Vagina (tissue), 2 donors: ENCODE measurements around the gene AP3M1. TPM values are rescaled to one million over a fixed set of nuclear protein-coding genes. Genes with fewer than 3 reads are reported as not detected.

Experiments used
- DNase-seq, 2 donors: peaks; one replicate each; pipeline ENCODE4 v3.0.0-alpha.2; 2017; ENCODE audit errors: extremely low spot score in 2 of 2
- H3K27ac ChIP-seq: fragments of 200-600 bp; sonication (generic); one replicate; pipeline ENCODE4 v1.5.1; 2019
- H3K27me3 ChIP-seq: fragments of 200-600 bp; sonication (generic); one replicate; pipeline ENCODE4 v1.5.1; 2019
- H3K36me3 ChIP-seq, 2 donors: fragments of 200-600 bp; sonication (generic); one replicate each; pipeline ENCODE4 v1.5.1; 2017 to 2019
- H3K4me1 ChIP-seq: fragments of 200-600 bp; sonication (generic); one replicate; pipeline ENCODE4 v1.5.1; 2019
- H3K4me3 ChIP-seq, 2 donors: fragments of 200-600 bp; sonication (generic); 1 replicate in 1 of 2; 2 replicates in 1 of 2; pipeline ENCODE4 v1.5.1; 2016 to 2019
- H3K9me3 ChIP-seq: fragments of 200-600 bp; sonication (generic); one replicate; pipeline ENCODE4 v1.5.1; 2019
- POLR2A ChIP-seq, 2 donors: fragments of 450-650 bp; IDR thresholded peaks; one replicate each; pipeline ENCODE4 v1.6.1; 2017; ENCODE audit warnings: antibody characterized with exemption in 2 of 2, mild to moderate bottlenecking in 2 of 2, moderate library complexity in 2 of 2
- POLR2AphosphoS5 ChIP-seq, 2 donors: sonication (generic); formaldehyde crosslinking; IDR thresholded peaks; one replicate each; pipeline ENCODE4 v1.9.0; 2017; ENCODE audit warnings: antibody characterized with exemption in 2 of 2, mild to moderate bottlenecking in 2 of 2, low read depth in 1 of 2; ENCODE audit not compliant: insufficient read depth in 1 of 2
- intact Hi-C: fragments of 100-400 bp; cut with DNase I; formaldehyde crosslinking; loops from one replicate; pipeline ENCODE4 v1.15.1; 2023
- total RNA-seq: library from RNA; depleted of rRNA; stranded (reverse); fragments of >200 nt; gene quantifications from one replicate; pipeline ENCODE4 v1.2.3, GENCODE V29; 2016
- TF ChIP-seq, protein P1 (sequence below), 3 experiments: fragments of 450-650 bp in 2 of 3; fragments of 200-600 bp in 1 of 3; sonication (generic) in 1 of 3; IDR thresholded peaks; one replicate each; pipeline ENCODE4 v1.5.1; 2017 to 2019; ENCODE audit warnings: antibody characterized with exemption in 3 of 3, mild to moderate bottlenecking in 2 of 3, moderate library complexity in 2 of 3

AP3M1 gene
- total RNA-seq, 1 donor from 2014 or later, result 19.6 TPM

DNA sequence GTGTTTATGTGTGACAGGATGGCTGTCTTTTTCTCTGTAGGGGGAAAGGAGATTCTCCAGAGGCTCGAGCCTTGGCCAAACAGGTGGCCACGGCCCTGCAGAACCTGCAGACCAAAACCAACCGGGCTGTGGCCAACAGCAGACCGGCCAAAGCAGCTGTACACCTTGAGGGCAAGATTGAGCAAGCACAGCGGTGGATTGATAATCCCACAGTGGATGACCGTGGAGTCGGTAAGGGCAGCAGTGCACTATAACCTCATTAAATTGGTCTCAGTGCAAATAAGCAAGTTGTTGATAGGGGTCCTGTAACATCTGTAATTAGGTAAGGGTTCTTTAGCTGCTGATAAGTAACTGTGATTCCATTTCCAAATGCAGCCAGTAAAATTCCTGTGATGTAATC, 56.4 kb downstream of the AP3M1 start:
- TF ChIP-seq, protein P1, sequence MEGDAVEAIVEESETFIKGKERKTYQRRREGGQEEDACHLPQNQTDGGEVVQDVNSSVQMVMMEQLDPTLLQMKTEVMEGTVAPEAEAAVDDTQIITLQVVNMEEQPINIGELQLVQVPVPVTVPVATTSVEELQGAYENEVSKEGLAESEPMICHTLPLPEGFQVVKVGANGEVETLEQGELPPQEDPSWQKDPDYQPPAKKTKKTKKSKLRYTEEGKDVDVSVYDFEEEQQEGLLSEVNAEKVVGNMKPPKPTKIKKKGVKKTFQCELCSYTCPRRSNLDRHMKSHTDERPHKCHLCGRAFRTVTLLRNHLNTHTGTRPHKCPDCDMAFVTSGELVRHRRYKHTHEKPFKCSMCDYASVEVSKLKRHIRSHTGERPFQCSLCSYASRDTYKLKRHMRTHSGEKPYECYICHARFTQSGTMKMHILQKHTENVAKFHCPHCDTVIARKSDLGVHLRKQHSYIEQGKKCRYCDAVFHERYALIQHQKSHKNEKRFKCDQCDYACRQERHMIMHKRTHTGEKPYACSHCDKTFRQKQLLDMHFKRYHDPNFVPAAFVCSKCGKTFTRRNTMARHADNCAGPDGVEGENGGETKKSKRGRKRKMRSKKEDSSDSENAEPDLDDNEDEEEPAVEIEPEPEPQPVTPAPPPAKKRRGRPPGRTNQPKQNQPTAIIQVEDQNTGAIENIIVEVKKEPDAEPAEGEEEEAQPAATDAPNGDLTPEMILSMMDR (IDR thresholded peaks at IDR 0.05), result no peak
- TF ChIP-seq POLR2A (IDR thresholded peaks at IDR 0.05) (no peak), POLR2AphosphoS5 (IDR thresholded peaks at IDR 0.05; ENCODE audit: insufficient read depth in 1 of 2, low read depth in 1 of 2) (no peak)
- H3K27me3 ChIP-seq, result no peaks in the 10 kb centered on the region
- H3K9me3 ChIP-seq, result no peaks in the 10 kb centered on the region
- peaks cover 0 to 94% of the 10 kb centered on the region in 2 donors for H3K36me3 ChIP-seq
- H3K4me3 ChIP-seq, result no peak overlapping the region
- no peak overlapping the region for H3K27ac ChIP-seq
- H3K4me1 ChIP-seq, result no peaks in the 10 kb centered on the region
- DNase-seq, result no peak
- intact Hi-C loops, result no loop called here

DNA sequence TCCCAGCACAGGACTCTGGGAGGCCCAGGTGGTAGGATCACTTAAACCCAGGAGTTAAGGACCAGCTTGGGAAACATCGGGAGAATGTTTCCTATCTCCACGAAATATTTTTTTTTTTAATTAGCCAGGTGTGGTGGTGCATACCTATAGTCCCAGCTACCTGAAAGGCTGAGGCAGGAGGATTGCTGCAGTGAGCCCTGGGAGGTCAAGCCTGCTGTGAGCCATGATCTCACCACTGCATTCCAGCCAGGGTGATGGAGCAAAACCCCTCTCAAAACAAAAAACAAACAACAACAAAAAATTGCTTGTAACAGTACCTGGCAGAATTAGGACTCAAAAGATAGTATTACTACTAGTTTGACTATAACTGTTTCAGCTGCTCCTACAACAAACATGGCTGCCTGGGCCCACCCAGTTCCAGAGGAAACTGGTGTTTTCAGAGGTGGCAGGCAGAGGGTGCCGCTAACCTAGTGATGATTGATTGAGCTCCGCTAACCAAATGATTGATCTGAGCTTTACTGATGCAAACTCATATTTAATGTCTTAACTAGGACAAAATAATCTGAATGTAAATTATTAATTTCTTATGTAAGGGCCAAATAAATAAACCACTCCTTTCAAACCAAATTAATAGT, 57.0 kb downstream of the AP3M1 start:
- intact Hi-C loops, result no loop called here
- no peak for DNase-seq
- Histone ChIP-seq H3K4me1 (peaks cover 3% of the 10 kb centered on the region), H3K27me3 (no peaks in the 10 kb centered on the region), H3K4me3 (no peak overlapping the region), H3K9me3 (no peaks in the 10 kb centered on the region), H3K36me3 (peaks cover 0 to 95% of the 10 kb centered on the region in 2 donors), H3K27ac (no peak overlapping the region)
- no peak for TF ChIP-seq POLR2A (IDR thresholded peaks at IDR 0.05)
- TF ChIP-seq, protein P1 (IDR thresholded peaks at IDR 0.05), result no peak
- no peak for TF ChIP-seq POLR2AphosphoS5 (IDR thresholded peaks at IDR 0.05; ENCODE audit: insufficient read depth in 1 of 2, low read depth in 1 of 2)

DNA sequence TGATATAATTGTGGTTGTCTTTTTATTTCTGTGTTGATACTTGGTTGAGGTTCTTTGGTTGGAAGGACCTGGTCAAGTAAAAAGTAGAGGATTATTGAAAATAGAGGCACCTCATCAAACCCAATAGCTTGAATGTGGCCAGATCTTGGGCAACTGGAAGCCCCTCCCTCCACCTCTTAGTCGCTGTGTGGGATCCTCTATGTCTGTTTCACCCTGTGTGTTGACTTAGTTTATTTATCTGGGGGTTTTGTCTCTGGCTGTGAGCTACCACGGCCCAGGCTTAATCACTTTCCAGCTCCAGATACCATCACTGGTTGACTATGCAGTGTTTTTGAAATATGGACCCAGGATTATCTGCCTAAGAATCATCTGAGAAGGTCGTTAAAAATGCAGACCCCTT, 58.3 kb downstream of the AP3M1 start:
- Histone ChIP-seq H3K4me1 (peaks cover 8% of the 10 kb centered on the region), H3K4me3 (no peak overlapping the region), H3K9me3 (no peaks in the 10 kb centered on the region), H3K27me3 (no peaks in the 10 kb centered on the region), H3K27ac (no peak overlapping the region), H3K36me3 (peaks cover 0 to 85% of the 10 kb centered on the region in 2 donors)
- TF ChIP-seq POLR2A (IDR thresholded peaks at IDR 0.05), result no peak
- TF ChIP-seq, protein P1 (IDR thresholded peaks at IDR 0.05), result no peak
- TF ChIP-seq POLR2AphosphoS5 (IDR thresholded peaks at IDR 0.05; ENCODE audit: insufficient read depth in 1 of 2, low read depth in 1 of 2), result no peak
- no peak for DNase-seq
- intact Hi-C loops, result no loop called here

DNA sequence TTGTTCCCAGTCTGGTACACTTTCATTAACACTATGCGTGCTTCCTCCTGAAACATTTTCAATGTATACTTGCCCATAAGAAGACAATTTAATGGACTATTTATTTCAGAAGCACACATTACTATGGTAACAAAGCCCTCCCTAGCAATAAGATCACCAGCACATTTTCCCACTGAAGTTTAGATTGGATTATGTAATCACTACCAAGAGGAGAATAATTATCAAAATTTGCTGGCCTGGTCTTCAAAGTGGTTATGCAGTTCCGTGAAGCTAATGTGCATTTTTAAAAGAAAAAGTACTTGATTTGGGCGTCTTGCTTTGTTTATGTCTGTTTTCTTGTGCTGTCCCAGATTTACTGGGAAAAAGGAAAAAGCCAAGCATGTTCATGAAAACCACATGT, 61.9 kb downstream of the AP3M1 start:
- Histone ChIP-seq H3K9me3 (no peaks in the 10 kb centered on the region), H3K36me3 (peaks cover 0 to 64% of the 10 kb centered on the region in 2 donors), H3K4me3 (no peak overlapping the region), H3K4me1 (peaks cover 8% of the 10 kb centered on the region), H3K27me3 (no peaks in the 10 kb centered on the region), H3K27ac (no peak overlapping the region)
- intact Hi-C loops, result no loop called here
- TF ChIP-seq POLR2A (IDR thresholded peaks at IDR 0.05) (no peak), POLR2AphosphoS5 (IDR thresholded peaks at IDR 0.05; ENCODE audit: insufficient read depth in 1 of 2, low read depth in 1 of 2) (no peak)
- TF ChIP-seq, protein P1 (IDR thresholded peaks at IDR 0.05), result no peak
- no peak for DNase-seq

DNA sequence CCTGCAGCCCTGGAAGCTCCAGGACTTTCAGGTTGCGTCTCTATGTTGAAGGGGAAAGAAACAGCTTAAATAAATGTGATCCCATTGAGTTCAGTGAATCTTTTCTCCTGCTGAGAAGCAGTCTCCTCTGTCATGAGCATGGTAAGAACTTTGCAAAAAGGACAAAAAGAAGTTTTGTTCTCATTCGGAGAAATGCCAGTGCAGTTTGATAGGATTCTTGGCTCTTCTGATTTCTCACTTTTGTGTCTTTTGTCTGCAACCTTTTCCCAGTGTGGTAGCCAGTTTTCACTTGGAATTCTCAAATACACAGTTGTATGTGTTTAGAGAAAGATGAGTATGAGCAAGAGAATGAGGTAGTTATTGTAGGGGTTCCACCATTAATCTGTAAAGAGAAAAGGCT, 64.3 kb downstream of the AP3M1 start:
- H3K9me3 ChIP-seq, result no peaks in the 10 kb centered on the region
- no peak overlapping the region for H3K4me3 ChIP-seq
- H3K27ac ChIP-seq, result no peak overlapping the region
- intact Hi-C loops, result no loop called here
- peaks cover 0 to 51% of the 10 kb centered on the region in 2 donors for H3K36me3 ChIP-seq
- DNase-seq, result no peak
- no peaks in the 10 kb centered on the region for H3K27me3 ChIP-seq
- peaks cover 20% of the 10 kb centered on the region for H3K4me1 ChIP-seq
- TF ChIP-seq POLR2A (IDR thresholded peaks at IDR 0.05) (no peak), POLR2AphosphoS5 (IDR thresholded peaks at IDR 0.05; ENCODE audit: insufficient read depth in 1 of 2, low read depth in 1 of 2) (no peak)
- TF ChIP-seq, protein P1 (IDR thresholded peaks at IDR 0.05), result no peak
